GM19025 (cell line): ENCODE data around the gene PDE1C.
"Not testable (repeated sequence)": the region's sequence is repeated elsewhere in the genome, so short reads cannot be mapped to it uniquely, and the experiment has no call there.

Source experiments
- ATAC-seq: cut with Tn5 transposase; IDR thresholded peaks from one replicate; pipeline ENCODE4 v1.9.1; 2021; ENCODE audit warnings: mild to moderate bottlenecking, low read depth, moderate library complexity; ENCODE audit not compliant: unreplicated experiment

Gene PDE1C

GRCh38 chr7:32076802-32077201 lies 6.6 kb upstream of the PDE1C start:
- ATAC-seq = not testable (repeated sequence)

DNA sequence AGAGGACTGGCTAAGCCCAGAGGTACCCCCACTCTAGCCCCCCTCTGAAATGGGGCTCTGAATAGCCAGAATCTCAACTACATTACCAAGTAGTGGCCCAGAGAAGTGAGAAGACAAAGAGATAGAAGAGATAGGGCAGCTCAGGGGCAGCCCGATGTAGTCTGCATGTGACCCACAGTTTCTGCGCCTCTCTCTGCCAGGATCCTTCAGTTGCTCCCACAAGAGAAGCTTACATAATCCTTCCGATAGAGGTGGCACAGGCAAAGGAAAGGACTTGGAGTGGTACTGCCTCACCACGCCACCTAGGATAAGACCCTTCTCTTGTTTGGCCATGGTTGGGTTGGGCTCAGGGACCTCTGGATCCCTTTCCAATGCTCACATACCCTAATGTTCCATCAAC lies 5.4 kb upstream of the PDE1C start:
- ATAC-seq = no peak

DNA sequence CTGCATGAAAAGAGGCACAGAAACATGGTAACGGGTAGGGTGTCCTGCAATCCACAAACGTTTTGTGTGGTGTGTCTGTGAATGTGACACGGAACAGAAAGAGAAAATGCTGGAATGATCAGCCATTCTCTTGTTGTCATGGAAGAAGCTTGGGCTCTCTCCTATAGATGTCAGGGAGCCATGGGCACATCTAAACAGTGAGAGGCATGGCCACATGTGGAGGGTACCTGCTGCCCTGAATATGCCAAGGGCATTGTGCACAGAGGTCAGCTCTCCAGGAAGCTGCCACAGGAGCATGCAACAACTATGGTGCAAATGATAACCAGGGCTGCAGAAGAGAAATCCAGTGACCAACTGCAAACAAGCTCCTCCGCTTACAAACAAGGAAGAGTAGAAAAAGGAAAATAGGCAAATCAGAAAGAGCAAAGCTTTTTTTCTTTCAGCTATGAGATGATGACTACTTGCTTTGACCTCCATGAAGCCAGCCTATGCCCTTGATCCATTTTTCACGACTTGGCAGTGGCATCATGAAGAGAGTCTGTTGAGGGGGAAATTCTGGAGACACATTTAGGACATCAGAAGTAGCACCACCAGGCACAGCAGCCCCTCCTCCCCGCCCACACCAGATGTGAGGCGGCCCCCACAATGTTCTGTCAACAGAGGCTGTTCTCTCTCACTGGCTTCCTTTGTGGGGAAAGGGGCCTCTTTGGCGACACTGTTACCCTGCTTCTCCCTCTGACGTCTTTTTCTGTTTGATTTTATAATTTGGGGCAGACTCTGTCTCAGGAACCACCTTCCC lies 4.8 kb upstream of the PDE1C start:
- ATAC-seq = no peak

- no peak for ATAC-seq
Measured at GRCh38 chr7:32073533-32073932, 3.3 kb upstream of the PDE1C start.

GRCh38 chr7:32072397-32072796 lies 2.2 kb upstream of the PDE1C start:
- ATAC-seq = no peak

- no peak for ATAC-seq
Measured at GRCh38 chr7:32071466-32072091, 1.4 kb upstream of the PDE1C start.

- ATAC-seq = no peak
Measured at GRCh38 chr7:32070051-32070405, 179 bp downstream of the PDE1C start.

- ATAC-seq = no peak
Measured at GRCh38 chr7:32069116-32069650, 1.0 kb downstream of the PDE1C start.

DNA sequence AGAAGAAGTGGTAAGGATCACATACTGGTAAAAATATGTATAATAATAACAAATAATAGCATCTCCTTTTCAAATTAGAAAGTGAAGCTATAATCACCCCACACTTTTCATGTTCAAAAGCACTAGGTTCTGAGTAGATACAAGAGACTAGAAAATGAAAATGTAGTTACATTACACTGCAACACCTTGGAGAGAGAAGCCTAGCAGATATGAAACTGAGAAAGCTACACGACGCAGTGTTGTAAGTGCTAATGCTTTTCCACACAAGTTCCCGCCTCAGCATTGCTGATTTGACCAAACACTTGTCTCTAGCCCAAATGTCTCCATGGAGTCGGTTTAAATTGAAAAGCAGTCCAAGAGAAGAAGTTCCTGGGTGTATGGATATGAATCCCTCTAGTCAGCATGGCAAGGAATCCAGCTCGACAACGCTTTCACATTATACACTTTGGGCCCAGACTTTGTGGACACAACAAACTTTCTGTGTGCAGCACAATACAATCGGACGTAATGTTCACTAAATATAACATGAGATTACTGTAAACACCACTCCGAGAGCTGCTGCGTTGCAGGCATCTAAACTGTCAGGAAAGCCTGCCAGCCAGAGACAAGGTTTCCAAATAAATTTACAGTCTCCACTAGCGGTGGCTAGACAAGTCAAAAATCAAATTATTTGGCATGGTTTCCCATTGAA lies 1.7 kb downstream of the PDE1C start:
- ATAC-seq = no peak

DNA sequence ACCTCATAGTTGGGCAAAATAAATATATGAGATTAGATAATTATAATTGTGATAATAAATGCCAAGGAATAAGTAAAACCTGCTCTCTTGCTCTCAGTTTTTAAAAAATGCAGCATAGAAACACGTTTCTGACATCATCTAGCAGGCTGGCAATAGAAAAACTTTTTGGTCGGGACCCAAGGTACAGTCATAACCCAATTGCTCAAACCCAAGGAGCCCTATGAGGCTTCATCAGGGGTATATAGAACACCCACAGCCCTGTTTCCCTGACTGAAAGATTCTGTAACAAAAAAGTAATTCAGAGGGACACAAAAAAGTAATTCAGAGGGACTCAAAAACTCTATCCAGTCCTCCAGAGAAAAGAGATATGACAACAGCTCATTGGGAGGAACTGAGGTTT lies 3.8 kb downstream of the PDE1C start:
- no peak for ATAC-seq

DNA sequence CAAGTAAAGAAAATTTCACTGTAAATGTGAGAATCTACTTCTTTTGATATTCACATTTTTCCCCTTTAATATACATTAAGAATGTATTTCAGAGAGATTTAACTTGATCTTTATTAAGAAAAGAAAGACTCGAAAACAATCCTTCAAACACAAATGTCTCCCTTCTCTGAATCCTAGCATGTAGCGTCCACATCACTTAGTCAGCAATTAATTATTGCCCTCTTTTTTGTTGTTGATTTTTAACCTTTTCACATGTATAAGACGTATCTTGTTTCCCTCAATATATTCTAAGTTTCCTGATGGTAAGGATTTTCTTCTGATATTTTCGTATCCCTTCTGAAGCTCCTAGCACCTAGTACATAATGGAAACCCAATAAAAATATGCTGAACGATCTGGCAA lies 6.6 kb downstream of the PDE1C start:
- ATAC-seq = no peak

GRCh38 chr7:32062150-32062549 lies 8.1 kb downstream of the PDE1C start:
- ATAC-seq = no peak

DNA sequence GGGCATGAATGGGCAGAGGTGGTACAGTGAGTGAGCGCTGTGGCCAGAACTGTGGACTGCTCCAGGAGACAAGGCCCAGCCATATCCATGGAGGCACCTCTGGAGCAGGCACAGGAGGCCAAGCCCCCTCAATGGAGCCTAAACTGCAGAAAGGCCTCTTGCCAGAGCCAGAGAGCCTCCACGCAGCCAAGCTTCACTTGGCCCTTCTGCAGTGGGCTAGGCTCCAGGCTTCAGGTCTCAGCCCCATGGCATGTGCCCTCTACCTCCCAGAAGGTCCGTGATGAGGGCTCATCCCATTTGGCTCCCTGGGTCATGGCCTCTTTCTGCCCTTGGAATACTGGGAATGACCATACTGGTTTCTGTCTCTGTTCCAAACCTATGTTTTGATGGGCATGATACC lies 8.9 kb downstream of the PDE1C start:
- no peak for ATAC-seq

DNA sequence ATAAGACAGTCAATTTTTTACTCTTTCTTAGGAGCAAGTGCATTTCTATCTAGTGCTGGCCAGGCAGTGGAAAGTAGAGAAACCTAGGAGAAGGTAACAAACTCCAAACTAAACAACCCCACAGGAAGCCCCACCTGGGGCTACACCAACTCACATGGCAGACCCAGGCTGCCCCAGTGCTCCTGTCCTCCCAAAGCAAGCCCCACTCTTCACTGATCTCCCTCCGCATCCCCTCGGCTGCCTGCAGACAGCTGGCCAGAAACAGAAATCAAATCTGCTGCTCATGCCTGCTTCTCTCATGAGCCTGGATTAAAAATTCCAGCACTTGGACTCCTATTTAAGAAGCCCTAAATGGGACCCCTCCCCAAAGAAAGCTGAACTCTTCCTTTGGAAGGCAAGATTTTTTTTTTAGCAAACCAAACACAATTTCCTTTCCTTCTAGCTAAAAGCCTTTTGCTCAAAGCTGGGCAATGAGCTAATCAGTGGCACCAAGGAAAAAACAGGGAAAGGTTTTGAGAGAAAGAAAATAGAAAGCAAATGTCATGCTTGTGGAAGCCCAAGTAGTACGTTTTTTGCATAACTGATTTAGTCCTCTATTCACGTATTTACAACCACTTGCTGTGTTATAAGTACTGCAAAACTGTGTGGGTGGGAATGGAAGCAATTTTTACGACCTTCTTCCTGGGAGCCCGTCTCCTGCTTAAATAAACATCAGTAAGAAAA lies 10.8 kb downstream of the PDE1C start:
- no peak for ATAC-seq

DNA sequence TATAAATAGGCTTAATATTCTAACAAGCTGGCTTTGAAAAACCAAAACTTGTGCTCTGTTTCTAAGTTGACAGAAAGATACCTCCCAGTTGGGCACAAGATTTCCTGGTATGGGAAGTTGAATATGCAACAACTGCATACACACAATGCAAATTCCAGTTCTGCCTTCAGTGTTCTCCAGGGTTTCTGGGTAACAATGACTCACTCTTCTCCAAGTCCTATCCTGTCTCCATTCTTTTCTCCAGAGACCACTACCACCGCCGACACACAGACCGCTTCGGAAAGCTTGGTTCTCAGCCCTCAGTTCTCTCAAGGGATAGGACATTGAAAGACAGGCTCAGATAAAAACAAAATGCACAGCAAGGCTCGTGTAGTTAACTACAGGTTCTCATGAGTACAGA lies 12.2 kb downstream of the PDE1C start:
- no peak for ATAC-seq

GRCh38 chr7:32056767-32057166 lies 13.4 kb downstream of the PDE1C start:
- ATAC-seq = no peak

DNA sequence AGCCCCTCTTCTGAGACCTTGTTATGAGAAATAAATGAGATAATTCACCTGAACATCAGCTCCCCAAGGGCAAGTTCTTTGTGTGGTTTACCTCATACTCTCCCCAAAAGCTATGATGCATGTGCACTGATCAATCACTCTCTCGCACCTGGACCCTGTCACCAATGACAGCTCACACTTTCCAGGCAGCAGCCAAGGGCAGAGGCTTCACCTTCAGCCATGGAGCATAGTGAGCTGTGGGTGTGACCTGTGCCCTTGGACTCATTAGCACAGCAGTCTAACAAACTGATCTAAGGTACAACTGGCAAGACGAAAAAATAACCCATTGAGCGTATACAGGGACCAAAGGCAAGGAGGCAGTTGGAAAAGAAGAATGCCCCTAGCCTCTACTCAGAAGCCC lies 17.0 kb downstream of the PDE1C start:
- no peak for ATAC-seq

- ATAC-seq = no peak
Measured at GRCh38 chr7:32051128-32051527, 19.1 kb downstream of the PDE1C start.

GRCh38 chr7:32049599-32049998 lies 20.6 kb downstream of the PDE1C start:
- no peak for ATAC-seq

DNA sequence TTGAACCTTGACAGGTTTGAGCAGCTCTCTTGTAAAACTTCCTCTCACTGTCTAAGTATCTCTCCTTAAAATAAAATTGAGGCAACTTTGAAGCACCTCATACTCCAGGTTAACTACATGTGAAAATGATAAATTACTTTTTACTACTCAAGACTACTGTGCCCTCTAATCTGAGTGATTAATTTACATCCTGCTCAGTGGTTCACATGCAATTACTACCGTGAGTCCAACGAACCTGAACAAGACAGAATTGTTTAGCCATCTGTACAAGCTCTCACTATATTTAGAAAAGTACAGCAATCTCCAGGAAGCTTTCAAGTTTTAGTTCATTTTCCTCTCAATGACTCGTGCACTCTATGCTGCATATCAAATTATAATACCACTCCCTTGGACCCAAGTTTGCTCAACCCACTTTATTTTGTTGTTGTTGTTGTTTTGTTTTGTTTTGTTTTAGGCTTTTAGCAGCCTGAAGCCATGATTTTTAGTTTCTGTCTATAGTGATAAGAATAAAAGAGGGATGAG lies 21.2 kb downstream of the PDE1C start:
- peak; percentile 38 for ATAC-seq

GRCh38 chr7:32047801-32048200 lies 22.4 kb downstream of the PDE1C start:
- ATAC-seq = no peak
